H9 (cell line): ENCODE results near the gene ENO4. TPM values are rescaled to one million over a fixed set of nuclear protein-coding genes. Genes with fewer than 3 reads are reported as not detected.

Experiments used
- DNase-seq: peaks from one replicate; pipeline ENCODE4 v3.0.0-alpha.2; 2017
- H2AFZ ChIP-seq: one replicate; pipeline ENCODE4 v1.6.1; 2013; ENCODE audit warnings: mild to moderate bottlenecking, low read length, control low read depth, moderate library complexity
- H2AK5ac ChIP-seq: 2 replicates; pipeline ENCODE4 v1.6.1; 2013; ENCODE audit warnings: low read length, control low read depth, mixed read lengths; ENCODE audit not compliant: insufficient read length
- H2BK120ac ChIP-seq: one replicate; pipeline ENCODE4 v1.6.1; 2013; ENCODE audit warnings: low read depth, mild to moderate bottlenecking, low read length, control low read depth, inconsistent platforms; ENCODE audit not compliant: poor library complexity, severe bottlenecking
- H2BK12ac ChIP-seq: 2 replicates; pipeline ENCODE4 v1.6.1; 2013; ENCODE audit warnings: low read length, control low read depth, mixed read lengths, low read depth; ENCODE audit not compliant: insufficient read length
- H2BK15ac ChIP-seq: 2 replicates; pipeline ENCODE4 v1.6.1; 2013; ENCODE audit warnings: low read depth, low read length, control low read depth
- H2BK20ac ChIP-seq: one replicate; pipeline ENCODE4 v1.6.1; 2013; ENCODE audit warnings: low read depth, mild to moderate bottlenecking, low read length, control low read depth, inconsistent platforms; ENCODE audit not compliant: poor library complexity, severe bottlenecking
- H2BK5ac ChIP-seq: 2 replicates; pipeline ENCODE4 v1.6.1; 2013; ENCODE audit warnings: low read length, control low read depth, mixed read lengths; ENCODE audit not compliant: insufficient read length
- H3K14ac ChIP-seq: 2 replicates; pipeline ENCODE4 v1.6.1; 2013; ENCODE audit warnings: low read length, control low read depth; ENCODE audit not compliant: insufficient read depth
- H3K18ac ChIP-seq: 2 replicates; pipeline ENCODE4 v1.6.1; 2013; ENCODE audit warnings: low read depth, mild to moderate bottlenecking, mixed read lengths, low read length, control low read depth; ENCODE audit not compliant: insufficient read length
- H3K23ac ChIP-seq: 2 replicates; pipeline ENCODE4 v1.6.1; 2013; ENCODE audit warnings: low read length, control low read depth, mixed read lengths, low read depth; ENCODE audit not compliant: insufficient read length
- H3K23me2 ChIP-seq: 2 replicates; pipeline ENCODE4 v1.6.1; 2013; ENCODE audit warnings: low read depth, mild to moderate bottlenecking, mixed read lengths, low read length, control low read depth; ENCODE audit not compliant: insufficient read length, poor library complexity, severe bottlenecking
- H3K27ac ChIP-seq: 2 replicates; pipeline ENCODE4 v1.5.1; 2013; ENCODE audit warnings: low read length, control low read depth, mixed read lengths, low read depth; ENCODE audit not compliant: insufficient read length
- H3K27me3 ChIP-seq: 2 replicates; pipeline ENCODE4 v1.6.1; 2013; ENCODE audit warnings: low read length, control low read depth, inconsistent platforms; ENCODE audit not compliant: insufficient read depth
- H3K4ac ChIP-seq: 2 replicates; pipeline ENCODE4 v1.6.1; 2013; ENCODE audit warnings: low read depth, mild to moderate bottlenecking, control low read depth, inconsistent platforms, low read length, moderate library complexity
- H3K4me1 ChIP-seq: 2 replicates; pipeline ENCODE4 v1.6.1; 2013; ENCODE audit warnings: low read length, control low read depth, inconsistent platforms; ENCODE audit not compliant: insufficient read depth
- H3K4me2 ChIP-seq: 2 replicates; pipeline ENCODE4 v1.6.1; 2013; ENCODE audit warnings: low read length, control low read depth, mixed read lengths; ENCODE audit not compliant: insufficient read length, insufficient read depth
- H3K56ac ChIP-seq: 2 replicates; pipeline ENCODE4 v1.6.1; 2013; ENCODE audit warnings: low read depth, mild to moderate bottlenecking, mixed read lengths, low read length, control low read depth; ENCODE audit not compliant: insufficient read length
- H3K79me1 ChIP-seq: 2 replicates; pipeline ENCODE4 v1.6.1; 2013; ENCODE audit warnings: low read depth, mild to moderate bottlenecking, moderate library complexity, low read length, control low read depth, inconsistent platforms; ENCODE audit not compliant: insufficient read depth, poor library complexity, severe bottlenecking
- H3K79me2 ChIP-seq: 2 replicates; pipeline ENCODE4 v1.6.1; 2013; ENCODE audit warnings: low read length, control low read depth, inconsistent platforms; ENCODE audit not compliant: insufficient read depth
- H3K9ac ChIP-seq: 2 replicates; pipeline ENCODE4 v1.6.1; 2013; ENCODE audit warnings: low read length, control low read depth, mixed read lengths; ENCODE audit not compliant: insufficient read length; ENCODE audit errors: extremely low read depth
- H3K9me3 ChIP-seq: one replicate; pipeline ENCODE4 v1.6.1; 2013; ENCODE audit warnings: low read depth, low read length, inconsistent platforms; ENCODE audit not compliant: control insufficient read depth
- H3T11ph ChIP-seq: one replicate; pipeline ENCODE4 v1.6.1; 2013; ENCODE audit warnings: mild to moderate bottlenecking, low read length, control low read depth, inconsistent platforms
- H4K20me1 ChIP-seq: one replicate; pipeline ENCODE4 v1.6.1; 2013; ENCODE audit not compliant: control insufficient read depth, insufficient read length, insufficient read depth
- H4K5ac ChIP-seq: 2 replicates; pipeline ENCODE4 v1.6.1; 2013; ENCODE audit warnings: low read depth, mild to moderate bottlenecking, mixed read lengths, low read length, control low read depth; ENCODE audit not compliant: insufficient read length
- H4K8ac ChIP-seq: replicated peaks from 2 replicates; pipeline ENCODE4 v1.6.1; 2013; ENCODE audit warnings: low read length, control low read depth, mixed read lengths, low read depth; ENCODE audit not compliant: insufficient read length
- H4K91ac ChIP-seq: 2 replicates; pipeline ENCODE4 v1.6.1; 2013; ENCODE audit warnings: low read depth, mild to moderate bottlenecking, moderate library complexity, mixed read lengths, low read length, control low read depth; ENCODE audit not compliant: insufficient read length
- H3K27ac Mint-ChIP-seq, 3 experiments: 2 replicates in 2 of 3; 3 replicates in 1 of 3; pipeline ENCODE4 v1.8.0; 2020 to 2021; ENCODE audit warnings: mixed read lengths in 3 of 3, mild to moderate bottlenecking in 1 of 3, moderate library complexity in 1 of 3
- H3K27me3 Mint-ChIP-seq: 2 replicates; pipeline ENCODE4 v1.8.0; 2021; ENCODE audit warnings: low read depth, mild to moderate bottlenecking, moderate library complexity, mixed read lengths
- H3K36me3 Mint-ChIP-seq, 3 experiments: 2 replicates in 2 of 3; 3 replicates in 1 of 3; pipeline ENCODE4 v1.8.0; 2020 to 2021; ENCODE audit warnings: low read depth in 3 of 3, mixed read lengths in 3 of 3; ENCODE audit not compliant: insufficient read depth in 1 of 3
- H3K4me1 Mint-ChIP-seq, 2 experiments: 2 replicates each; pipeline ENCODE4 v1.8.0; 2020; ENCODE audit warnings: mixed read lengths in 2 of 2
- H3K4me3 Mint-ChIP-seq, 2 experiments: 2 replicates in 1 of 2; 3 replicates in 1 of 2; pipeline ENCODE4 v1.8.0; 2020 to 2021; ENCODE audit warnings: mild to moderate bottlenecking in 2 of 2, mixed read lengths in 2 of 2, moderate library complexity in 1 of 2
- H3K9me3 Mint-ChIP-seq, 2 experiments: 2 replicates in 1 of 2; 3 replicates in 1 of 2; pipeline ENCODE4 v1.8.0; 2020; ENCODE audit warnings: mild to moderate bottlenecking in 2 of 2, mixed read lengths in 2 of 2, moderate library complexity in 1 of 2
- WGBS: extraction: QIAGEN DNeasy Blood & Tissue Kit; methylation state at CpG from one replicate; pipeline ENCODE4 v1.1.7; 2013; ENCODE audit warnings: missing lambda C conversion rate, low lambda C conversion rate, mixed read lengths; ENCODE audit not compliant: insufficient read length; ENCODE audit errors: extremely low coverage; 5-methylcytosine and 5-hydroxymethylcytosine counted together
- total RNA-seq: library from RNA; stranded (reverse); gene quantifications from 2 replicates; pipeline ENCODE4 v1.2.1, GENCODE V29; 2021
- TF ChIP-seq, protein P1 (sequence below): fragments of 200-600 bp; sonication (generic); conservative IDR thresholded peaks from 3 replicates; pipeline ENCODE4 v1.8.0; 2021; ENCODE audit warnings: antibody characterized with exemption, mild to moderate bottlenecking

The ENO4 gene
- total RNA-seq, 1 experiment from 2014 or later = 0.26 TPM

- no peak overlapping the region for H3K9ac ChIP-seq
- H3K9me3 Mint-ChIP-seq = no peaks in the 10 kb centered on the region; a peak in 1 of 5 replicates
- H3K18ac ChIP-seq = no peak overlapping the region
- no peak overlapping the region for H2AFZ ChIP-seq
- no peak overlapping the region for H4K8ac ChIP-seq
- no peak overlapping the region for H4K5ac ChIP-seq
- H3K23ac ChIP-seq = no peak overlapping the region
- H2BK12ac ChIP-seq = no peak overlapping the region
- no peak overlapping the region for H2BK20ac ChIP-seq
- no peak for DNase-seq
- no peak overlapping the region for H3K27ac Mint-ChIP-seq
- no peaks in the 10 kb centered on the region for H3K79me1 ChIP-seq
- H4K20me1 ChIP-seq = no peaks in the 10 kb centered on the region
- H3K79me2 ChIP-seq = no peaks in the 10 kb centered on the region
- no peak overlapping the region for H2BK5ac ChIP-seq
- H3K4me1 ChIP-seq = peaks cover 10% of the 10 kb centered on the region; the same call in 1 of the 2 replicates
- no peaks in the 10 kb centered on the region; a peak in 1 of 7 replicates for H3K36me3 Mint-ChIP-seq
- H3K9me3 ChIP-seq = no peaks in the 10 kb centered on the region
- no peak overlapping the region for H4K91ac ChIP-seq
- peaks cover 28 to 30% of the 10 kb centered on the region in 2 experiments for H3K4me1 Mint-ChIP-seq
- no CpG with 5 or more reads among the region's 10 CpGs for WGBS
- no peak overlapping the region for H2BK120ac ChIP-seq
- no peak overlapping the region for H2AK5ac ChIP-seq
- no peaks in the 10 kb centered on the region for H3K27me3 ChIP-seq
- H3K4me3 Mint-ChIP-seq = peak overlapping the region; percentile 85 to 90
- peaks cover 32% of the 10 kb centered on the region for H3K27me3 Mint-ChIP-seq
- peak overlapping the region; percentile 67 for H3K4me2 ChIP-seq
- TF ChIP-seq, protein P1, sequence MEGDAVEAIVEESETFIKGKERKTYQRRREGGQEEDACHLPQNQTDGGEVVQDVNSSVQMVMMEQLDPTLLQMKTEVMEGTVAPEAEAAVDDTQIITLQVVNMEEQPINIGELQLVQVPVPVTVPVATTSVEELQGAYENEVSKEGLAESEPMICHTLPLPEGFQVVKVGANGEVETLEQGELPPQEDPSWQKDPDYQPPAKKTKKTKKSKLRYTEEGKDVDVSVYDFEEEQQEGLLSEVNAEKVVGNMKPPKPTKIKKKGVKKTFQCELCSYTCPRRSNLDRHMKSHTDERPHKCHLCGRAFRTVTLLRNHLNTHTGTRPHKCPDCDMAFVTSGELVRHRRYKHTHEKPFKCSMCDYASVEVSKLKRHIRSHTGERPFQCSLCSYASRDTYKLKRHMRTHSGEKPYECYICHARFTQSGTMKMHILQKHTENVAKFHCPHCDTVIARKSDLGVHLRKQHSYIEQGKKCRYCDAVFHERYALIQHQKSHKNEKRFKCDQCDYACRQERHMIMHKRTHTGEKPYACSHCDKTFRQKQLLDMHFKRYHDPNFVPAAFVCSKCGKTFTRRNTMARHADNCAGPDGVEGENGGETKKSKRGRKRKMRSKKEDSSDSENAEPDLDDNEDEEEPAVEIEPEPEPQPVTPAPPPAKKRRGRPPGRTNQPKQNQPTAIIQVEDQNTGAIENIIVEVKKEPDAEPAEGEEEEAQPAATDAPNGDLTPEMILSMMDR = no peak
- no peak overlapping the region for H3K4ac ChIP-seq
- no peak overlapping the region for H3K27ac ChIP-seq
- no peak overlapping the region for H2BK15ac ChIP-seq
- no peak overlapping the region for H3K56ac ChIP-seq
- H3K23me2 ChIP-seq = peaks cover 9% of the 10 kb centered on the region
- H3K14ac ChIP-seq = no peak overlapping the region
- H3T11ph ChIP-seq = no peak overlapping the region
Measured at GRCh38 chr10:116850058-116850611, 836 bp downstream of the ENO4 start.
